HepG2 (cell line): ENCODE data around the gene CCM2. TPM values are rescaled to one million over a fixed set of nuclear protein-coding genes. Genes with fewer than 3 reads are reported as not detected.

Source experiments
- CREBL2 ChIP-seq: sonication (generic); formaldehyde crosslinking; IDR thresholded peaks from 2 replicates; pipeline ENCODE4 v1.8.1; 2023; ENCODE audit warnings: missing genetic modification reagents, mild to moderate bottlenecking, borderline replicate concordance
- EHMT2 ChIP-seq: fragments of 200-600 bp; sonication (generic); IDR thresholded peaks from 2 replicates; pipeline ENCODE4 v1.7.0; 2017; ENCODE audit warnings: antibody characterized with exemption, low read depth, low read length, borderline replicate concordance
- EP300 ChIP-seq, 3 experiments: sonication (generic) in 1 of 3; formaldehyde crosslinking in 1 of 3; IDR thresholded peaks; 2 replicates each; pipeline versions ENCODE4 v1.5.1 to v1.6.1; 2011 to 2020; ENCODE audit warnings: low read depth in 2 of 3, low read length in 2 of 3, borderline replicate concordance in 1 of 3, improper control_type of control experiment in 1 of 3, mild to moderate bottlenecking in 1 of 3, missing genetic modification reagents in 1 of 3, moderate library complexity in 1 of 3
- FOXM1 ChIP-seq: sonication (generic); formaldehyde crosslinking; IDR thresholded peaks from 2 replicates; pipeline ENCODE4 v1.5.0; 2020; ENCODE audit warnings: missing genetic modification reagents
- GTF3A ChIP-seq: sonication (generic); formaldehyde crosslinking; conservative IDR thresholded peaks from 2 replicates; pipeline ENCODE4 v1.4.0; 2020; ENCODE audit warnings: mild to moderate bottlenecking, missing genetic modification reagents
- HNF4G ChIP-seq, 2 experiments: sonication (generic) in 1 of 2; formaldehyde crosslinking in 1 of 2; IDR thresholded peaks; 2 replicates each; pipeline versions ENCODE4 v1.4.0 to v1.6.1; 2011 to 2020; ENCODE audit warnings: borderline replicate concordance in 2 of 2, low read depth in 2 of 2, mild to moderate bottlenecking in 2 of 2, low read length in 1 of 2, missing genetic modification reagents in 1 of 2, moderate library complexity in 1 of 2
- MATR3 ChIP-seq: sonication (generic); formaldehyde crosslinking; IDR thresholded peaks from 2 replicates; pipeline ENCODE4 v1.4.0; 2020; ENCODE audit warnings: missing genetic modification reagents
- MXD4 ChIP-seq: IDR thresholded peaks from 2 replicates; pipeline ENCODE4 v1.6.1; 2016; ENCODE audit warnings: mild to moderate bottlenecking, missing biosample characterization, missing genetic modification reagents
- NONO ChIP-seq, 2 experiments: fragments of 450-650 bp in 1 of 2; sonication (generic) in 1 of 2; formaldehyde crosslinking in 1 of 2; IDR thresholded peaks in 1 of 2; conservative IDR thresholded peaks in 1 of 2; 2 replicates each; pipeline versions ENCODE4 v1.6.1 to v1.8.0; 2017 to 2022; ENCODE audit warnings: mild to moderate bottlenecking in 1 of 2, missing genetic modification reagents in 1 of 2, moderate library complexity in 1 of 2
- RBAK ChIP-seq: sonication (generic); formaldehyde crosslinking; IDR thresholded peaks from 2 replicates; pipeline ENCODE4 v1.5.1; 2020; ENCODE audit warnings: mild to moderate bottlenecking, missing genetic modification reagents
- REST ChIP-seq, 2 experiments: IDR thresholded peaks; 2 replicates each; pipeline ENCODE4 v1.6.1; 2011 to 2012; ENCODE audit warnings: low read length in 2 of 2, borderline replicate concordance in 1 of 2, low read depth in 1 of 2, mild to moderate bottlenecking in 1 of 2, moderate library complexity in 1 of 2
- SKIL ChIP-seq: sonication (generic); formaldehyde crosslinking; IDR thresholded peaks from 2 replicates; pipeline ENCODE4 v1.8.0; 2022; ENCODE audit warnings: missing genetic modification reagents, mild to moderate bottlenecking, moderate library complexity, borderline replicate concordance
- TFE3 ChIP-seq: IDR thresholded peaks from 2 replicates; pipeline ENCODE4 v1.6.1; 2016
- YY1 ChIP-seq: IDR thresholded peaks from 2 replicates; pipeline ENCODE4 v1.6.1; 2011; ENCODE audit warnings: low read length, low read depth, moderate library complexity, mild to moderate bottlenecking; ENCODE audit not compliant: insufficient read depth, insufficient replicate concordance
- ZNF337 ChIP-seq: sonication (generic); formaldehyde crosslinking; IDR thresholded peaks from 2 replicates; pipeline ENCODE4 v1.5.1; 2020; ENCODE audit warnings: missing genetic modification reagents, low read depth, mild to moderate bottlenecking, borderline replicate concordance
- ZNF33B ChIP-seq: sonication (generic); formaldehyde crosslinking; IDR thresholded peaks from 2 replicates; pipeline ENCODE4 v1.5.1; 2020; ENCODE audit warnings: mild to moderate bottlenecking, missing genetic modification reagents
- ZNF451 ChIP-seq: sonication (generic); formaldehyde crosslinking; IDR thresholded peaks from 2 replicates; pipeline ENCODE4 v1.5.0; 2020; ENCODE audit warnings: mild to moderate bottlenecking, missing genetic modification reagents
- ZNF550 ChIP-seq: sonication (generic); formaldehyde crosslinking; IDR thresholded peaks from 2 replicates; pipeline ENCODE4 v1.4.0; 2020; ENCODE audit warnings: mild to moderate bottlenecking, missing genetic modification reagents, borderline replicate concordance
- polyA plus RNA-seq, 8 experiments: library from polyadenylated mRNA; depleted of rRNA in 3 of 8; stranded (reverse) in 7 of 8; unstranded in 1 of 8; fragments of >200 nt; fragmentation: Illumina TruSeq in 4 of 8; extraction: Trizol in 4 of 8; gene quantifications; 2 replicates each; pipeline versions ENCODE4 v1.2.1 to v1.2.3, GENCODE V29; 2011 to 2016; ENCODE audit warnings: low read depth in 4 of 8, missing spikeins in 1 of 8, mixed read lengths in 1 of 8; ENCODE audit not compliant: insufficient read depth in 1 of 8
- total RNA-seq, 5 experiments: library from RNA; depleted of rRNA; stranded (reverse); fragments of >200 nt; fragmentation: Illumina TruSeq; extraction: Trizol; gene quantifications; 2 replicates each; pipeline ENCODE4 v1.2.3, GENCODE V29; 2016; ENCODE audit warnings: low read depth in 1 of 5

The CCM2 gene
- total and polyA plus RNA-seq, 2 of the 13 experiments (the other 11 are each of a cell fraction or from before 2014, with no cell fraction given), result 13.7 to 15.8 TPM

DNA sequence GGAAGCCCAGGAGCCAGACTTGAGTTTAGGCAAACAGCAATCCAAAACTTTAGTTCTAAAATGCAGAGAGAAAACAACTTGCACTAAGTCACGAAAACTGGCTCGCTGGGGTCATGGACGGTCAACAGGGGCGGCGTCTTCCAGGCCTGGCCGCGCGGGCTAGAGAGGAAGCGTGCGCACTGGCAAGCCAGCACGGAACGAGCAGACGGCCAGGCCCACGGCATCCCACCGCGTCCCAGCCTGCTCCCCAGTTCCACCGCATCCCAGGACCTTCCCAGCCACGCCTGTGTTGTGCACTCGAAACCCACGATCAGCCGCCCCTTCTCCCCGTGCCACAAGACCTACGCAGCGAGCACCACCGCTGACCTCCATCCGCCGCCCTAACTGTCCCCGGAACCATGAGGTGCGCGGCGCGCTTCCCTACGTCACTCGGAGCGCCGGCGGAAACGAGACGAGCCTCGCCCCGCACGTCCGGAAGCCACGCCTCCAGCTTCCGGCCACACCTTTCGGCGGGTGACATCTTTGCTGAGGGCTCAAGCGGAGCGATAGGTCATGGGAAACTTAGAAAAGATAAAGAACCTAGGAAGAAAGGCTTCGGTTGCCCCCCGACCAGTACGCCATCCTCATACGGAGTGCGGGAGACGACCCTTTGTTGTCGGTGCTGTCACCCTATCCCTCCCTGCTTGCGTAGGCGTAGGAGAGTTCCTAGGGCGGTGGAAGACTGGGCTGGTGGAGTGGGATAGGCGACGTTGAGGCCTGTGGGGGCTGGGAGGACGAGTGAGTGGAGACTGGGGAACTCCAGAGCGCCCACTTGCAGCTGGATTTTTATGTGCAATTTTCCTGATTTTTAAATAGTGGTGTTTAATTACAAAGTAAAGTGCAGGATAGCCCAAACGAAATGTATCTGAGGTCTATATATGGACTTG lies 111.6 kb downstream of the CCM2 start, which contains the start of gene TBRG4 (continued):
- TF ChIP-seq TFE3 (CRISPR knock-in tag) (peak; percentile 43), MATR3 (CRISPR knock-in tag) (no peak), FOXM1 (CRISPR knock-in tag) (no peak), EP300 (IDR thresholded peaks at IDR 0.05; ENCODE audit: low read depth in 2 of 2, low read length in 2 of 2) (peak in 1 of 2 experiments; percentile 27; a peak in 1 of 4 replicates), EP300 (CRISPR knock-in tag; IDR thresholded peaks at IDR 0.05; ENCODE audit: borderline replicate concordance) (peak; percentile 41; the same call in 1 of the 2 replicates), ZNF451 (CRISPR knock-in tag) (peak; percentile 62; the same call in 1 of the 2 replicates), NONO (IDR thresholded peaks at IDR 0.05) (no peak), NONO (CRISPR knock-in tag; conservative IDR thresholded peaks at IDR 0.05) (peak; percentile 99), CREBL2 (CRISPR knock-in tag) (peak; percentile 72; the same call in 1 of the 2 replicates), YY1 (peak; percentile 90), MXD4 (CRISPR knock-in tag) (peak; percentile 99), ZNF33B (CRISPR knock-in tag) (peak; percentile 55; the same call in 1 of the 2 replicates), EHMT2 (peak; percentile 62; the same call in 1 of the 2 replicates), ZNF550 (peak; percentile 84; the same call in 1 of the 2 replicates), ZNF337 (no peak; the same call in 1 of the 2 replicates), GTF3A (CRISPR knock-in tag) (peak; percentile 96; the same call in 1 of the 2 replicates), HNF4G (IDR thresholded peaks at IDR 0.05; ENCODE audit: borderline replicate concordance, low read depth, low read length) (no peak), HNF4G (CRISPR knock-in tag; IDR thresholded peaks at IDR 0.05; ENCODE audit: borderline replicate concordance, low read depth) (no peak), REST (IDR thresholded peaks at IDR 0.05; ENCODE audit: borderline replicate concordance in 1 of 2, low read depth in 1 of 2, low read length in 2 of 2) (no peak; a peak in 1 of 4 replicates), SKIL (peak; percentile 72), RBAK (CRISPR knock-in tag) (no peak)
